ENCODE data around the gene RARB. TPM values are rescaled to one million over a fixed set of nuclear protein-coding genes. Genes with fewer than 3 reads are reported as not detected.

Gene RARB
- total and polyA plus RNA-seq, 5 donors from 2014 or later: 0.12 to 0.20 TPM; not detected in 3

GRCh38 chr3:25489858-25490593 lies 62.0 kb downstream of the RARB start:
- no peak overlapping the region for H3K27ac Mint-ChIP-seq
- Histone ChIP-seq H3K4me3 (ENCODE audit: low read depth, low read length) (no peak overlapping the region), H3K27me3 (ENCODE audit: control insufficient read depth, insufficient read depth, low read length) (no peaks in the 10 kb centered on the region), H3K36me3 (ENCODE audit: control insufficient read depth, insufficient read depth, low read length) (no peaks in the 10 kb centered on the region), H3K27ac (ENCODE audit: insufficient read depth, low read length, poor library complexity, severe bottlenecking) (no peak overlapping the region), H3K9me3 (ENCODE audit: control insufficient read depth in 2 of 2, low read length in 2 of 2) (peaks cover 14 to 26% of the 10 kb centered on the region in 2 experiments), H3K4me1 (ENCODE audit: control insufficient read depth, insufficient read depth, low read length, poor library complexity, severe bottlenecking) (no peaks in the 10 kb centered on the region)
- ATAC-seq (ENCODE audit: low read depth in 2 of 2) (no peak), DNase-seq (no peak)
- no peaks in the 10 kb centered on the region for H3K27me3 Mint-ChIP-seq
- no peak overlapping the region for H3K4me3 Mint-ChIP-seq
- H3K9me3 Mint-ChIP-seq: peaks cover 0 to 34% (median 5%) of the 10 kb centered on the region in 7 donors
- no peaks in the 10 kb centered on the region for H3K36me3 Mint-ChIP-seq
- no peaks in the 10 kb centered on the region for H3K4me1 Mint-ChIP-seq

DNA sequence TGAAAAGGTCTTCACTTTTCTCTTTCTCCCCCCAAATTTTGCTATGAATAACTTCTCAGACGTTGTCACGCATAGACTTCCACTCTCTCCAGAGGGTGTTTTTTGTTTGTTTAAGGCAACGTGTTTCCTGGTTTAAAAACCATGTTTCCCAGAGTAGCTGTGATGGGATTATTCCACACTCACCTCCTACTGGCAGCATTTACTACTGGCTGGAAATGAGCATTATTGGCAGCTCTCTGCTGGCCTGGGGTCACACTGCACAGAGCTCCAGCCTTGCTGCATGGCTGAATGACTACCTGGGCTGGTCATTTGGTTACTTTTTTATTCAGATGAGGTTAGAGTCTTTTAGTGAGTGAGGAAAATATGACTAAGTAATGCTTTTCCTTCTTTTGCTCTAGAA lies 65.2 kb downstream of the RARB start:
- H3K27ac ChIP-seq (ENCODE audit: insufficient read depth, low read length, poor library complexity, severe bottlenecking): no peak overlapping the region
- ATAC-seq (ENCODE audit: low read depth in 2 of 2) (no peak), DNase-seq (no peak)
- Mint-ChIP-seq H3K4me3 (no peak overlapping the region), H3K9me3 (peaks cover 0 to 46% (median 10%) of the 10 kb centered on the region in 7 donors), H3K4me1 (no peaks in the 10 kb centered on the region), H3K36me3 (no peaks in the 10 kb centered on the region), H3K27me3 (no peaks in the 10 kb centered on the region), H3K27ac (no peak overlapping the region)
- H3K27me3 ChIP-seq (ENCODE audit: control insufficient read depth, insufficient read depth, low read length): no peaks in the 10 kb centered on the region
- H3K36me3 ChIP-seq (ENCODE audit: control insufficient read depth, insufficient read depth, low read length): no peaks in the 10 kb centered on the region
- H3K4me1 ChIP-seq (ENCODE audit: control insufficient read depth, insufficient read depth, low read length, poor library complexity, severe bottlenecking): no peaks in the 10 kb centered on the region
- peaks cover 14 to 26% of the 10 kb centered on the region in 2 experiments for H3K9me3 ChIP-seq (ENCODE audit: control insufficient read depth in 2 of 2, low read length in 2 of 2)
- no peak overlapping the region for H3K4me3 ChIP-seq (ENCODE audit: low read depth, low read length)

DNA sequence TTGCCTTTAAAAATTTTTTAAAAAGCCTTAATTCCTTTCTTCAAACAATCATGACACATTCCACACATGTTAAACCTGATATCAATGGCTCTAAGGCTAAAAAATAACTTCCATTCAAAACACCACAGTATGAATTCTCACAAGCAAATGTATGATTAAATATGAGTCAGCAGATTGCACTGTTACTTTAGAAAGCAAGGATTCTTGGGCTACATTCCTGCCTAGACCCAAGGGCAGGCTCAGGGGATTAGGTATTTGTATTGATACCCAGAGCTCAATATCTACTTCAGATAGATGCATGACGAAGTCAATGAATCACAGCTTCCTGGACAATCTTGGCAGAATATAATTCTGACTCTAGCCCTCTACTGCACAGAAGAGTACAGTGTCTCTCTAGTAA lies 65.7 kb downstream of the RARB start:
- peak overlapping the region in 1 of 3 donors; percentile 6 for H3K27ac Mint-ChIP-seq
- H3K27me3 Mint-ChIP-seq: no peaks in the 10 kb centered on the region
- peaks cover 0 to 46% (median 10%) of the 10 kb centered on the region in 7 donors for H3K9me3 Mint-ChIP-seq
- Histone ChIP-seq H3K4me3 (ENCODE audit: low read depth, low read length) (no peak overlapping the region), H3K4me1 (ENCODE audit: control insufficient read depth, insufficient read depth, low read length, poor library complexity, severe bottlenecking) (no peaks in the 10 kb centered on the region), H3K27me3 (ENCODE audit: control insufficient read depth, insufficient read depth, low read length) (no peaks in the 10 kb centered on the region), H3K27ac (ENCODE audit: insufficient read depth, low read length, poor library complexity, severe bottlenecking) (no peak overlapping the region), H3K36me3 (ENCODE audit: control insufficient read depth, insufficient read depth, low read length) (no peaks in the 10 kb centered on the region), H3K9me3 (ENCODE audit: control insufficient read depth in 2 of 2, low read length in 2 of 2) (peaks cover 14 to 26% of the 10 kb centered on the region in 2 experiments)
- H3K4me3 Mint-ChIP-seq: no peak overlapping the region
- DNase-seq (no peak), ATAC-seq (ENCODE audit: low read depth in 2 of 2) (no peak)
- H3K4me1 Mint-ChIP-seq: no peaks in the 10 kb centered on the region
- no peaks in the 10 kb centered on the region for H3K36me3 Mint-ChIP-seq

- ATAC-seq (ENCODE audit: low read depth in 2 of 2) (no peak), DNase-seq (no peak)
- no peak overlapping the region for H3K4me3 Mint-ChIP-seq
- no peaks in the 10 kb centered on the region for H3K27me3 ChIP-seq (ENCODE audit: control insufficient read depth, insufficient read depth, low read length)
- H3K9me3 Mint-ChIP-seq: peaks cover 0 to 46% (median 12%) of the 10 kb centered on the region in 7 donors
- no peaks in the 10 kb centered on the region for H3K4me1 Mint-ChIP-seq
- H3K27ac ChIP-seq (ENCODE audit: insufficient read depth, low read length, poor library complexity, severe bottlenecking): no peak overlapping the region
- peaks cover 14 to 26% of the 10 kb centered on the region in 2 experiments for H3K9me3 ChIP-seq (ENCODE audit: control insufficient read depth in 2 of 2, low read length in 2 of 2)
- no peak overlapping the region for H3K27ac Mint-ChIP-seq
- no peaks in the 10 kb centered on the region for H3K36me3 ChIP-seq (ENCODE audit: control insufficient read depth, insufficient read depth, low read length)
- no peaks in the 10 kb centered on the region for H3K4me1 ChIP-seq (ENCODE audit: control insufficient read depth, insufficient read depth, low read length, poor library complexity, severe bottlenecking)
- no peak overlapping the region for H3K4me3 ChIP-seq (ENCODE audit: low read depth, low read length)
- no peaks in the 10 kb centered on the region for H3K36me3 Mint-ChIP-seq
- no peaks in the 10 kb centered on the region for H3K27me3 Mint-ChIP-seq
Measured at GRCh38 chr3:25495304-25495703, 67.2 kb downstream of the RARB start.

- Mint-ChIP-seq H3K27ac (no peak overlapping the region), H3K9me3 (peaks cover 2 to 46% (median 11%) of the 10 kb centered on the region in 7 donors), H3K4me3 (no peak overlapping the region), H3K36me3 (no peaks in the 10 kb centered on the region), H3K27me3 (no peaks in the 10 kb centered on the region), H3K4me1 (no peaks in the 10 kb centered on the region)
- H3K36me3 ChIP-seq (ENCODE audit: control insufficient read depth, insufficient read depth, low read length): no peaks in the 10 kb centered on the region
- no peaks in the 10 kb centered on the region for H3K27me3 ChIP-seq (ENCODE audit: control insufficient read depth, insufficient read depth, low read length)
- DNase-seq (no peak), ATAC-seq (ENCODE audit: low read depth in 2 of 2) (no peak)
- H3K9me3 ChIP-seq (ENCODE audit: control insufficient read depth in 2 of 2, low read length in 2 of 2): peaks cover 14 to 26% of the 10 kb centered on the region in 2 experiments
- H3K27ac ChIP-seq (ENCODE audit: insufficient read depth, low read length, poor library complexity, severe bottlenecking): no peak overlapping the region
- no peaks in the 10 kb centered on the region for H3K4me1 ChIP-seq (ENCODE audit: control insufficient read depth, insufficient read depth, low read length, poor library complexity, severe bottlenecking)
- no peak overlapping the region for H3K4me3 ChIP-seq (ENCODE audit: low read depth, low read length)
Measured at GRCh38 chr3:25495726-25496253, 67.7 kb downstream of the RARB start.

DNA sequence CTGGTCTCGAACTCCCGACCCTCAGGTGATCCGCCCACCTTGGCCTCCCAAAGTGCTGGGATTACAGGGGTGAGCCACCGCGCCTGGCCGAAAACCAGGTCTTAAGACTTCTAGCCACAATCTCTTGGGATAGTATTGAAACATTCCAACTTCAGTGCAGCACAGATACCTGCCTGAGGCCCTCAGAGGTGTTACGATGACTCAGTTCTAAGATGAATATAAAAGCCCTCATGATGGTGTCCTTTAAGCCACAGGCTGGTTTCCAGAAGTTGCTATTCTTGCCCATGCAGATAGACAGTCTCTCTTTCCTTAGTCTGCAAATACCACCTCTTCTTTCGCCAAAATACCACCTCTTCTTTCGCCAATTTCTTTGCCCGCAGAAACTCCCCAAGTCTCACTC lies 69.0 kb downstream of the RARB start:
- no peak for DNase-seq
- no peaks in the 10 kb centered on the region for H3K4me1 Mint-ChIP-seq
- Histone ChIP-seq H3K9me3 (ENCODE audit: control insufficient read depth in 2 of 2, low read length in 2 of 2) (peaks cover 14 to 26% of the 10 kb centered on the region in 2 experiments), H3K27ac (ENCODE audit: insufficient read depth, low read length, poor library complexity, severe bottlenecking) (no peak overlapping the region), H3K4me3 (ENCODE audit: low read depth, low read length) (no peak overlapping the region), H3K27me3 (ENCODE audit: control insufficient read depth, insufficient read depth, low read length) (no peaks in the 10 kb centered on the region), H3K4me1 (ENCODE audit: control insufficient read depth, insufficient read depth, low read length, poor library complexity, severe bottlenecking) (no peaks in the 10 kb centered on the region), H3K36me3 (ENCODE audit: control insufficient read depth, insufficient read depth, low read length) (no peaks in the 10 kb centered on the region)
- H3K36me3 Mint-ChIP-seq: no peaks in the 10 kb centered on the region
- H3K9me3 Mint-ChIP-seq: peaks cover 4 to 38% (median 11%) of the 10 kb centered on the region in 7 donors
- no peak overlapping the region for H3K4me3 Mint-ChIP-seq
- no peak for ATAC-seq (ENCODE audit: low read depth in 2 of 2)
- H3K27ac Mint-ChIP-seq: no peak overlapping the region
- H3K27me3 Mint-ChIP-seq: no peaks in the 10 kb centered on the region

GRCh38 chr3:25500706-25501210 lies 72.7 kb downstream of the RARB start:
- Histone ChIP-seq H3K9me3 (ENCODE audit: control insufficient read depth in 2 of 2, low read length in 2 of 2) (no peaks in the 10 kb centered on the region), H3K36me3 (ENCODE audit: control insufficient read depth, insufficient read depth, low read length) (no peaks in the 10 kb centered on the region), H3K4me3 (ENCODE audit: low read depth, low read length) (no peak overlapping the region), H3K27me3 (ENCODE audit: control insufficient read depth, insufficient read depth, low read length) (no peaks in the 10 kb centered on the region), H3K4me1 (ENCODE audit: control insufficient read depth, insufficient read depth, low read length, poor library complexity, severe bottlenecking) (no peaks in the 10 kb centered on the region), H3K27ac (ENCODE audit: insufficient read depth, low read length, poor library complexity, severe bottlenecking) (no peak overlapping the region)
- H3K36me3 Mint-ChIP-seq: no peaks in the 10 kb centered on the region
- H3K4me3 Mint-ChIP-seq: no peak overlapping the region
- H3K27me3 Mint-ChIP-seq: no peaks in the 10 kb centered on the region
- DNase-seq: no peak
- no peaks in the 10 kb centered on the region for H3K4me1 Mint-ChIP-seq
- no peak for ATAC-seq (ENCODE audit: low read depth in 2 of 2)
- no peak overlapping the region for H3K27ac Mint-ChIP-seq
- H3K9me3 Mint-ChIP-seq: peaks cover under 1 to 16% (median 4%) of the 10 kb centered on the region in 7 donors

DNA sequence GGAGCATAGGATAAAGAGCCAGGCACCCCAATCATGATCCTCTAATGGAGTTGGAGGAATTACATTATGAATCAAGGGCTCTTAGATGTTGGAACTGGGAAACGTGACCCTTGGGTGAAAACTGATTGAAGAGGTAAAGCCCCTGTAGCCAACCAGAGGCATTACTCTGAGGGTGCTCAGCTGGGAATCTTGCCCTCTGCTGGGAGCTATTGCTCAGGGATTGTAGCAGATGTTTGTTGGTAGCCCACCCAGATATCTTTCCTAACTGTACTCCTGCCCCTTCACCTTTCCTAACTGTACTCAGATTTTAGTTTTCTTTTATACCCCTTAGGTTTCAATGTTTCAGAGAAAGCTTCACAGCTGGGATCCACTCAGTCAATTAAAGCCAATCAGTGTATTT lies 74.2 kb downstream of the RARB start:
- H3K27ac Mint-ChIP-seq: no peak overlapping the region
- H3K9me3 Mint-ChIP-seq: peaks cover 0 to 12% (median 4%) of the 10 kb centered on the region in 7 donors
- no peaks in the 10 kb centered on the region for H3K9me3 ChIP-seq (ENCODE audit: control insufficient read depth in 2 of 2, low read length in 2 of 2)

More for the DNA sequence above, 74.2 kb downstream of the RARB start:
- no peaks in the 10 kb centered on the region for H3K27me3 ChIP-seq (ENCODE audit: control insufficient read depth, insufficient read depth, low read length)
- H3K36me3 ChIP-seq (ENCODE audit: control insufficient read depth, insufficient read depth, low read length): no peaks in the 10 kb centered on the region
- no peaks in the 10 kb centered on the region for H3K36me3 Mint-ChIP-seq
- H3K4me1 ChIP-seq (ENCODE audit: control insufficient read depth, insufficient read depth, low read length, poor library complexity, severe bottlenecking): no peaks in the 10 kb centered on the region
- H3K4me1 Mint-ChIP-seq: no peaks in the 10 kb centered on the region
- H3K4me3 ChIP-seq (ENCODE audit: low read depth, low read length): no peak overlapping the region
- no peak overlapping the region for H3K27ac ChIP-seq (ENCODE audit: insufficient read depth, low read length, poor library complexity, severe bottlenecking)
- ATAC-seq (ENCODE audit: low read depth in 2 of 2): no peak
- peaks cover 5% of the 10 kb centered on the region for H3K27me3 Mint-ChIP-seq
- no peak overlapping the region for H3K4me3 Mint-ChIP-seq
- DNase-seq: no peak

Data from CD4-positive, CD25-positive, alpha-beta regulatory T cell (primary cell).